Heart left ventricle (tissue), 13 donors: ENCODE data around the gene SIX2.

Source experiments
- POLR2A ChIP-seq, 2 donors: fragments of 450-650 bp; IDR thresholded peaks; one replicate each; pipeline ENCODE4 v1.6.1; 2017; ENCODE audit warnings: antibody characterized with exemption in 2 of 2, mild to moderate bottlenecking in 2 of 2, moderate library complexity in 2 of 2
- TF ChIP-seq, protein P1 (sequence below), 12 donors: fragments of 200-600 bp; sonication (generic) in 4 of 12; IDR thresholded peaks; one replicate each; pipeline versions ENCODE4 v1.5.0 to v1.8.0; 2018 to 2022; ENCODE audit warnings: antibody characterized with exemption in 12 of 12, mild to moderate bottlenecking in 5 of 12
- donor health status: ischemic (EF 13 %, LVEDD 7.1; RV severe dilation, severe dysfunction).
- donor health status: DM: no; HTN: yes; CAD: no.
- donor health status: DM: no; HTN: no; CAD: no.
- donor health status: ischemic (EF 25% LVEDD 6.9; RV normal size, moderate dysfunction).
- donor health status: ischemic (EF 25% LVEDD 5.7; RV mildly dilated, moderate dysfunction).
- donor health status: ischemic (EF 35%, LVEDD 5.7; RV mildly dilated, moderate dysfunction).
- donor health status: nonischemic (EF 11% LVEDD 7.7; RV severe dilation, severe dysfunction).
- donor health status: DM: yes; HTN: yes; CAD: no.
- donor health status: PGD.
- donor health status: ischemic (EF 29% LVEDD 5.4; RV normal size, mild dysfunction).
- donor health status: nonischemic (EF 23%, LVEDD 6.1; RV moderate dilation, normal function).

GRCh38 chr2:45024097-45024496, 14.8 kb upstream of the SIX2 start:
- TF ChIP-seq, protein P1, sequence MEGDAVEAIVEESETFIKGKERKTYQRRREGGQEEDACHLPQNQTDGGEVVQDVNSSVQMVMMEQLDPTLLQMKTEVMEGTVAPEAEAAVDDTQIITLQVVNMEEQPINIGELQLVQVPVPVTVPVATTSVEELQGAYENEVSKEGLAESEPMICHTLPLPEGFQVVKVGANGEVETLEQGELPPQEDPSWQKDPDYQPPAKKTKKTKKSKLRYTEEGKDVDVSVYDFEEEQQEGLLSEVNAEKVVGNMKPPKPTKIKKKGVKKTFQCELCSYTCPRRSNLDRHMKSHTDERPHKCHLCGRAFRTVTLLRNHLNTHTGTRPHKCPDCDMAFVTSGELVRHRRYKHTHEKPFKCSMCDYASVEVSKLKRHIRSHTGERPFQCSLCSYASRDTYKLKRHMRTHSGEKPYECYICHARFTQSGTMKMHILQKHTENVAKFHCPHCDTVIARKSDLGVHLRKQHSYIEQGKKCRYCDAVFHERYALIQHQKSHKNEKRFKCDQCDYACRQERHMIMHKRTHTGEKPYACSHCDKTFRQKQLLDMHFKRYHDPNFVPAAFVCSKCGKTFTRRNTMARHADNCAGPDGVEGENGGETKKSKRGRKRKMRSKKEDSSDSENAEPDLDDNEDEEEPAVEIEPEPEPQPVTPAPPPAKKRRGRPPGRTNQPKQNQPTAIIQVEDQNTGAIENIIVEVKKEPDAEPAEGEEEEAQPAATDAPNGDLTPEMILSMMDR (IDR thresholded peaks at IDR 0.05) = no peak
- TF ChIP-seq POLR2A (IDR thresholded peaks at IDR 0.05) = no peak
